ENCODE measurements around the gene PGK1.
"Not testable (repeated sequence)": the region's sequence is repeated elsewhere in the genome, so short reads cannot be mapped to it uniquely, and the experiment has no call there.

GRCh38 chrX:78147002-78147540, 43.0 kb downstream of the PGK1 start:
- TF ChIP-seq POLR2A, CTCF (IDR thresholded peaks at IDR 0.05): not testable (repeated sequence)

Measured in heart left ventricle (tissue), 13 donors.